RPMI7951 (cell line): ENCODE data around the gene ANKRD36B. TPM values are rescaled to one million over a fixed set of nuclear protein-coding genes. Genes with fewer than 3 reads are reported as not detected.
A peak's percentile ranks its signal among the peaks of the same experiment; 100 is the strongest.
"Not testable (repeated sequence)": the region's sequence is repeated elsewhere in the genome, so short reads cannot be mapped to it uniquely, and the experiment has no call there.

Source experiments
- DNase-seq: peaks from one replicate; pipeline ENCODE4 v3.0.0-alpha.2; 2012; ENCODE audit warnings: low read depth
- total RNA-seq: library from RNA; depleted of rRNA; stranded (reverse); fragments of >200 nt; shearing (Covaris generic); gene quantifications from 2 replicates; pipeline ENCODE4 v1.2.3, GENCODE V29; 2014; rRNA removed

The ANKRD36B gene
- total RNA-seq, 1 experiment from 2014 or later: 20.2 TPM

- DNase-seq: not testable (repeated sequence)
Measured at GRCh38 chr2:97549058-97549457, 40.6 kb downstream of the ANKRD36B start.

- not testable (repeated sequence) for DNase-seq
Measured at GRCh38 chr2:97548536-97548935, 41.1 kb downstream of the ANKRD36B start.

DNA sequence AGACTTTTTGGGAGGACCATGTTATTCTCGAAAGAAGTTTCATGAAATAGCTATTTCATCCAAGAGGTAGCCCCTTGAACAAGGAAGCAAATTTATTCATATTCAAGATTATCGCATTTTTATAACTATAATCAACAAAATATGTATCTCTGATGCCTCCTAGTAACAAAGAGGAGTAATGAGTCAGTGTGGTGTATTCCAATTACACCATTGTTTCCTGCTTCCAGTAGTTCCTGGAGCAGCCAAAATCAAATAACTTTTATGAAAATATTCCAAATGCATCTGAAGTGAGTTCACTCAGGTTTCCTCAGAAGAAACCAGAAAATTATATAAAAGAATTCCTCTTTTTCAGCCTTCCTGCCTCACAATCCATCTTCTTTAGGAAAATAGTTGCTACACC is 43.0 kb downstream of the ANKRD36B start:
- DNase-seq: no peak

- DNase-seq: peak; percentile 28
Measured at GRCh38 chr2:97544911-97545310, 44.8 kb downstream of the ANKRD36B start.

DNA sequence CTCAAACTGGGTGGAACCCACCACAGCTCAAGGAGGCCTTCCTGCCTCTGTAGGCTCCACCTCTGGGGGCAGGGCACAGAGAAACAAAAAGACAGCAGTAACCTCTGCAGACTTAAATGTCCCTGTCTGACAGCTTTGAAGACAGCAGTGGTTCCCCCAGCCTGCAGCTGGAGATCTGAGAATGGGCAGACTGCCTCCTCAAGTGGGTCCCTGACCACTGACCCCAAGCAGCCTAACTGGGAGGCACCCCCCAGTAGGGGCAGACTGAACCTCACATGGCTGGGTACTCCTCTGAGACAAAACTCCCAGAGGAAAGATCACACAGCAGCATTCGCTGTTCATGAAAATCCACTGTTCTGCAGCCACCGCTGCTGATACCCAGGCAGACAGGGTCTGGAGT is 63.8 kb downstream of the ANKRD36B start:
- DNase-seq: not testable (repeated sequence)

DNA sequence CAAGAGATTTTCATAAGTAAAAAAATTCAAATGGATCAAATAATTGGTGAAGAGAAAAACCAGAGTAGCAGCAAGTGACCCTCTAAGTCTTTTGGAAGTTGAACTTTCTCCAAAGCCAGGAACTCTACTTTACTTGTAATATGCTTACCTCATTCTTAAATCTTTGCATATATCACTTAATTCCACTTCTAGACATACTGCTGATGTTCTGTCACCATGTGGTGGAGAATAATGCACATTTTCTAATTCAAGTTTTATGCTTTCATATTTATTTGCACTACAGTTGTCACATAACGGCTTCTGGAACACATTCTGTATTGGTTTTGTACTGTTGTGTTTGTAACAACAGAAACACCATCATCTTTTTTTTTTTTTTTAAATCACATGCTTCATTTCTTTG is 65.9 kb downstream of the ANKRD36B start:
- DNase-seq: not testable (repeated sequence)

- DNase-seq: not testable (repeated sequence)
Measured at GRCh38 chr2:97522916-97523555, 66.6 kb downstream of the ANKRD36B start.

DNA sequence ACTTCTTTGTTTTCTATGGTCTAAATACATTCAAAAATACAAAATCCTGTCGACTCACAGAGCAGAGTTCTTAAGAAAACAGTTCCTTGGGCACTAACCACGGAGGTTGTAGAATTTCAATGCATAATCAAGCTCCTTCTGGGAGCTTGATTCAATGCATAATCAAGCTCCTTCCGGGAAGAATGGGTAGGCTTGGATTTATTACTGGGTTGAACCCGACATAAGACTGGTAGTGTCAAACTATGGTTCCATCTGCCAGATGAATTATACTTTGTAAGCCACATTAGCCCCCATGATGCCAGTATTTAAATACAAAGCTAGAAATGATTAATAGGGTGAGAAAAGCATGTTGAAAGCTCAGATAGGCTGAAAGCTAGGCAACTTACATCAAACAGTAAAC is 94.0 kb downstream of the ANKRD36B start:
- DNase-seq: not testable (repeated sequence)

DNA sequence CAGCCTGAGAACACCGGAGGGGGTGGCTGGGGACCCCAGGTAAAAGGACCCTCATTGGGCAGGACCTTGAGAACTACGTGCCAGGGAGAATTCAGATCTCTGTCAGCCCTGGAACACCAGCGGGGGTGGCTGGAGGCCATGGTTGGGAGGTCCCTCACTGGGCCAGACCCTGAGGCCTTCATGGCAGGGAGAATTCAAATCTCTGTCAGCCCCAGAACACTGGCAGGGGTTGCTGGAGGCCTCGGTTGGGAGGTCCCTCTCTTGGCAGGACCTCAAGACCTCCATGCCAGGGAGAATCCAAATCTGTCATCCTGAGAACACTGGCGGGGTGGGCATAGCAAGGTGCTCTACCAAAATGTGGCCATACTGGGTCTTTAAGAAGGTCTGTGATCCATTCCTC is 99.5 kb downstream of the ANKRD36B start:
- not testable (repeated sequence) for DNase-seq

Other genes with a start within 250 kb of the ANKRD36B start
- 800 and 979 TPM in 2 replicates for gene COX5B, start 56.2 kb upstream of the ANKRD36B start, total RNA-seq
- gene ACTR1B, start 74.2 kb upstream of the ANKRD36B start, total RNA-seq: 56.4 and 71.7 TPM in 2 replicates
- gene C2orf92, start 79.8 kb upstream of the ANKRD36B start, total RNA-seq: 3.3 and 4.9 TPM in 2 replicates
- 2.0 and 2.1 TPM in 2 replicates for gene ZAP70, start 123.7 kb upstream of the ANKRD36B start, total RNA-seq